CD4-positive, alpha-beta T cell (primary cell): Measurements from ENCODE around the gene LPO. TPM values are rescaled to one million over a fixed set of nuclear protein-coding genes. Genes with fewer than 3 reads are reported as not detected.

ENCODE experiments used
- ATAC-seq: fragments of 200-7000 bp; cut with Tn5 transposase; one replicate; pipeline ENCODE4 v1.10.0; 2022; ENCODE audit warnings: mild to moderate bottlenecking; ENCODE audit not compliant: poor library complexity
- CTCF ChIA-PET: fragments of 350-600 bp; sonication (Branson Sonifier 250); formaldehyde crosslinking; loops from one replicate; lab custom pipeline; 2021; ENCODE audit warnings: antibody characterized with exemption, inconsistent platforms; lab: Charles Lee
- POLR2A ChIA-PET: fragments of 350-600 bp; sonication (Branson Sonifier 250); formaldehyde crosslinking; loops from one replicate; lab custom pipeline; 2021; ENCODE audit warnings: antibody characterized with exemption, inconsistent platforms; lab: Charles Lee
- DNase-seq, 14 experiments: peaks; one replicate each; pipeline ENCODE4 v3.0.0-alpha.2; 2013 to 2020; ENCODE audit warnings: mixed read lengths in 2 of 14
- H3K27ac ChIP-seq, 2 donors: one replicate each; pipeline versions ENCODE4 v1.5.1 to v1.7.0; 2013; ENCODE audit warnings: low read length in 2 of 2, low read depth in 1 of 2, mild to moderate bottlenecking in 1 of 2
- H3K27me3 ChIP-seq, 2 experiments: 1 replicate in 1 of 2; 2 replicates in 1 of 2; pipeline versions ENCODE4 v1.6.1 to v1.7.0; 2013; ENCODE audit warnings: low read length in 2 of 2, control low read depth in 1 of 2, mild to moderate bottlenecking in 1 of 2, moderate library complexity in 1 of 2; ENCODE audit not compliant: insufficient read depth in 2 of 2, control insufficient read depth in 1 of 2
- H3K36me3 ChIP-seq: one replicate; pipeline ENCODE4 v1.6.1; 2013; ENCODE audit warnings: low read length, control low read depth; ENCODE audit not compliant: insufficient read depth
- H3K4me1 ChIP-seq: one replicate; pipeline ENCODE4 v1.6.1; 2013; ENCODE audit warnings: low read length, control low read depth; ENCODE audit not compliant: insufficient read depth
- H3K4me3 ChIP-seq: one replicate; pipeline ENCODE4 v1.5.1; 2013; ENCODE audit warnings: mild to moderate bottlenecking, low read length, moderate library complexity
- H3K9me3 ChIP-seq, 2 experiments: 1 replicate in 1 of 2; 2 replicates in 1 of 2; pipeline versions ENCODE4 v1.6.1 to v1.7.0; 2013; ENCODE audit warnings: low read length in 2 of 2, mild to moderate bottlenecking in 2 of 2, control low read depth in 1 of 2, moderate library complexity in 1 of 2; ENCODE audit not compliant: control insufficient read depth in 1 of 2, insufficient read depth in 1 of 2
- H3K27ac Mint-ChIP-seq: one replicate; pipeline ENCODE4 v1.8.0; 2020; ENCODE audit warnings: mixed read lengths
- H3K27me3 Mint-ChIP-seq: one replicate; pipeline ENCODE4 v1.8.0; 2021; ENCODE audit warnings: mixed read lengths
- H3K36me3 Mint-ChIP-seq: one replicate; pipeline ENCODE4 v1.8.0; 2021; ENCODE audit warnings: low read depth, mixed read lengths
- H3K4me1 Mint-ChIP-seq: one replicate; pipeline ENCODE4 v1.8.0; 2021; ENCODE audit warnings: low read depth, mixed read lengths
- H3K4me3 Mint-ChIP-seq: one replicate; pipeline ENCODE4 v1.8.0; 2020; ENCODE audit warnings: mild to moderate bottlenecking, mixed read lengths
- H3K9me3 Mint-ChIP-seq: one replicate; pipeline ENCODE4 v1.8.0; 2020; ENCODE audit warnings: mixed read lengths
- CTCF ChIP-seq: fragments of 200-600 bp; IDR thresholded peaks from one replicate; pipeline ENCODE4 v1.8.0; 2022; ENCODE audit warnings: antibody characterized with exemption, mild to moderate bottlenecking
- intact Hi-C, 2 experiments: fragments of 100-400 bp; cut with DNase I in 1 of 2; cut with micrococcal nuclease in 1 of 2; formaldehyde crosslinking; loops; one replicate each; pipeline versions ENCODE4 v1.15.1 to v1.9.0; 2023 to 2025; cut with DNase I, micrococcal nuclease
- total RNA-seq, 174 experiments: library from RNA in 2 of 174; stranded (reverse) in 2 of 174; gene quantifications; one replicate each; pipeline ENCODE4 v1.2.3 and lab custom pipeline; 2021 to 2026

LPO gene
- total RNA-seq, 2 experiments from 2014 or later: not detected

- no peak for ATAC-seq
- intact Hi-C loops: no loop called here
- H3K9me3 ChIP-seq: no peaks in the 10 kb centered on the region
- H3K36me3 Mint-ChIP-seq: no peaks in the 10 kb centered on the region
- no peaks in the 10 kb centered on the region for H3K27me3 ChIP-seq
- no peaks in the 10 kb centered on the region for H3K4me1 ChIP-seq
- no peak overlapping the region for H3K27ac ChIP-seq
- DNase-seq: no peak
- TF ChIP-seq CTCF: no peak
- ChIA-PET POLR2A (no interaction called here), CTCF (no interaction called here)
- no peaks in the 10 kb centered on the region for H3K9me3 Mint-ChIP-seq
- H3K27me3 Mint-ChIP-seq: peaks cover 20% of the 10 kb centered on the region
- no peaks in the 10 kb centered on the region for H3K4me1 Mint-ChIP-seq
- H3K4me3 ChIP-seq: no peak overlapping the region
- no peaks in the 10 kb centered on the region for H3K36me3 ChIP-seq
- no peak overlapping the region for H3K27ac Mint-ChIP-seq
- no peak overlapping the region for H3K4me3 Mint-ChIP-seq
Measured at GRCh38 chr17:58273453-58274104, 35.2 kb downstream of the LPO start.

- Mint-ChIP-seq H3K36me3 (no peaks in the 10 kb centered on the region), H3K4me1 (peaks cover 4% of the 10 kb centered on the region), H3K27me3 (peaks cover 34% of the 10 kb centered on the region), H3K4me3 (no peak overlapping the region), H3K27ac (no peak overlapping the region), H3K9me3 (no peaks in the 10 kb centered on the region)
- no peak overlapping the region for H3K27ac ChIP-seq
- no peaks in the 10 kb centered on the region for H3K9me3 ChIP-seq
- ChIA-PET POLR2A (no interaction called here), CTCF (no interaction called here)
- no peak overlapping the region for H3K4me3 ChIP-seq
- DNase-seq: no peak
- H3K36me3 ChIP-seq: no peaks in the 10 kb centered on the region
- intact Hi-C loops: no loop called here
- no peak for TF ChIP-seq CTCF
- H3K4me1 ChIP-seq: peaks cover 6% of the 10 kb centered on the region
- no peak for ATAC-seq
- H3K27me3 ChIP-seq: no peaks in the 10 kb centered on the region
Measured at GRCh38 chr17:58275417-58275816, 37.0 kb downstream of the LPO start.

GRCh38 chr17:58276423-58276822 lies 38.0 kb downstream of the LPO start:
- Mint-ChIP-seq H3K36me3 (no peaks in the 10 kb centered on the region), H3K4me3 (no peak overlapping the region), H3K4me1 (peaks cover 4% of the 10 kb centered on the region), H3K9me3 (no peaks in the 10 kb centered on the region), H3K27ac (no peak overlapping the region), H3K27me3 (peaks cover 39% of the 10 kb centered on the region)
- ChIA-PET CTCF (interaction anchor here (0.6 kb wide), 1 partner anchor 85 kb away, joined by 3 read pairs; no protein-coding TSS in a partner anchor), POLR2A (no interaction called here)
- no peak for TF ChIP-seq CTCF
- Histone ChIP-seq H3K4me1 (peaks cover 6% of the 10 kb centered on the region), H3K27me3 (no peaks in the 10 kb centered on the region), H3K27ac (no peak overlapping the region), H3K9me3 (no peaks in the 10 kb centered on the region), H3K4me3 (no peak overlapping the region), H3K36me3 (no peaks in the 10 kb centered on the region)
- DNase-seq (no peak), ATAC-seq (no peak)
- intact Hi-C loops: no loop called here
